Nephron (organoid): ENCODE measurements around the gene CGB3.
"Not testable (repeated sequence)": the region's sequence is repeated elsewhere in the genome, so short reads cannot be mapped to it uniquely, and the experiment has no call there.

Experiments used
- H3K27ac Mint-ChIP-seq, 3 experiments: 2 replicates each; pipeline ENCODE4 v1.8.0; 2020; ENCODE audit warnings: mixed read lengths in 3 of 3, mild to moderate bottlenecking in 2 of 3, moderate library complexity in 1 of 3
- H3K27me3 Mint-ChIP-seq: 2 replicates; pipeline ENCODE4 v1.8.0; 2021; ENCODE audit warnings: low read depth, mild to moderate bottlenecking, moderate library complexity, mixed read lengths
- H3K36me3 Mint-ChIP-seq: 2 replicates; pipeline ENCODE4 v1.8.0; 2020; ENCODE audit warnings: low read depth, mixed read lengths
- H3K4me1 Mint-ChIP-seq: 2 replicates; pipeline ENCODE4 v1.8.0; 2020; ENCODE audit warnings: mixed read lengths
- H3K4me3 Mint-ChIP-seq, 3 experiments: 2 replicates each; pipeline ENCODE4 v1.8.0; 2020; ENCODE audit warnings: mild to moderate bottlenecking in 3 of 3, mixed read lengths in 3 of 3, moderate library complexity in 2 of 3
- H3K9me3 Mint-ChIP-seq: 2 replicates; pipeline ENCODE4 v1.8.0; 2020; ENCODE audit warnings: mixed read lengths
- CTCF ChIP-seq, 3 experiments: fragments of 200-600 bp; sonication (generic); IDR thresholded peaks; one replicate each; pipeline ENCODE4 v1.5.0; 2021; ENCODE audit warnings: antibody characterized with exemption in 3 of 3; ENCODE audit not compliant: unreplicated experiment in 3 of 3

Gene CGB3

GRCh38 chr19:49059053-49059452, 34.9 kb upstream of the CGB3 start:
- Mint-ChIP-seq H3K27ac (no peak overlapping the region), H3K4me1 (peaks cover 16% of the 10 kb centered on the region), H3K36me3 (no peaks in the 10 kb centered on the region), H3K4me3 (peak overlapping the region; percentile 1 to 8 (median 3)), H3K9me3 (no peaks in the 10 kb centered on the region), H3K27me3 (peaks cover 69% of the 10 kb centered on the region)
- no peak for TF ChIP-seq CTCF (IDR thresholded peaks at IDR 0.05; ENCODE audit: unreplicated experiment in 3 of 3)

- Mint-ChIP-seq H3K4me3 (peak overlapping the region in 2 of 3 experiments; percentile 16 to 78), H3K9me3 (no peaks in the 10 kb centered on the region), H3K27me3 (peaks cover 74% of the 10 kb centered on the region), H3K27ac (no peak overlapping the region), H3K4me1 (peaks cover 16% of the 10 kb centered on the region), H3K36me3 (no peaks in the 10 kb centered on the region)
- TF ChIP-seq CTCF (IDR thresholded peaks at IDR 0.05; ENCODE audit: unreplicated experiment in 3 of 3), result no peak
These were observed 34.4 kb upstream of the CGB3 start for GRCh38 chr19:49058562-49058961.

- Mint-ChIP-seq H3K27me3 (peaks cover 75% of the 10 kb centered on the region), H3K4me1 (peaks cover 16% of the 10 kb centered on the region), H3K4me3 (peak within 1 kb of the TSS; percentile 76 to 78 (median 77)), H3K9me3 (no peaks in the 10 kb centered on the region), H3K27ac (no peak within 1 kb of the TSS), H3K36me3 (no peaks in the 10 kb centered on the region)
- TF ChIP-seq CTCF (IDR thresholded peaks at IDR 0.05; ENCODE audit: unreplicated experiment in 3 of 3), result no peak
These were observed 33.6 kb upstream of the CGB3 start, which contains the start of gene CGB7 for GRCh38 chr19:49057636-49058234. TSS of gene CGB7 (minus strand) at chr19:49057749. CDS start at chr19:49055375, 2,374 bp downstream.

- H3K27ac Mint-ChIP-seq, H3K9me3 Mint-ChIP-seq, H3K36me3 Mint-ChIP-seq: not testable (repeated sequence)
- Mint-ChIP-seq H3K27me3 (peaks cover 77% of the 10 kb centered on the region), H3K4me1 (peaks cover 16% of the 10 kb centered on the region), H3K4me3 (peak overlapping the region; percentile 76 to 78 (median 77))
These were observed 32.9 kb upstream of the CGB3 start for GRCh38 chr19:49056902-49057596.

GRCh38 chr19:49056101-49056901, 32.2 kb upstream of the CGB3 start:
- peak overlapping the region; percentile 76 to 78 (median 77) for H3K4me3 Mint-ChIP-seq
- no peaks in the 10 kb centered on the region for H3K9me3 Mint-ChIP-seq
- peak in 2 of 3 experiments; percentile 16 to 32 for TF ChIP-seq CTCF (IDR thresholded peaks at IDR 0.05; ENCODE audit: unreplicated experiment in 3 of 3)
- no peak overlapping the region for H3K27ac Mint-ChIP-seq
- H3K4me1 Mint-ChIP-seq, result peaks cover 16% of the 10 kb centered on the region
- H3K36me3 Mint-ChIP-seq, result no peaks in the 10 kb centered on the region
- H3K27me3 Mint-ChIP-seq, result peaks cover 71% of the 10 kb centered on the region

GRCh38 chr19:49050376-49051033, 26.4 kb upstream of the CGB3 start:
- not testable (repeated sequence) for H3K4me1 Mint-ChIP-seq, H3K9me3 Mint-ChIP-seq, H3K27ac Mint-ChIP-seq, H3K36me3 Mint-ChIP-seq, H3K4me3 Mint-ChIP-seq
- peaks cover 25% of the 10 kb centered on the region for H3K27me3 Mint-ChIP-seq

- not testable (repeated sequence) for H3K4me3 Mint-ChIP-seq, H3K36me3 Mint-ChIP-seq
These were observed 25.7 kb upstream of the CGB3 start for GRCh38 chr19:49049834-49050233.

GRCh38 chr19:49049011-49049410, 24.9 kb upstream of the CGB3 start, which contains the start of gene CGB8:
TSS of gene CGB8 (minus strand) at chr19:49049111. CDS start at chr19:49048739, 372 bp downstream.
- H3K27me3 Mint-ChIP-seq, result peaks cover 17% of the 10 kb centered on the region
- not testable (repeated sequence) for H3K27ac Mint-ChIP-seq, H3K36me3 Mint-ChIP-seq, H3K9me3 Mint-ChIP-seq, H3K4me1 Mint-ChIP-seq, H3K4me3 Mint-ChIP-seq

More at GRCh38 chr19:49049834-49050233, 25.7 kb upstream of the CGB3 start:
- H3K9me3 Mint-ChIP-seq, H3K4me1 Mint-ChIP-seq, H3K27ac Mint-ChIP-seq: not testable (repeated sequence)
- H3K27me3 Mint-ChIP-seq, result peaks cover 20% of the 10 kb centered on the region

GRCh38 chr19:49043548-49043947, 19.4 kb upstream of the CGB3 start, which contains the start of gene CGB5:
TSS of gene CGB5 (plus strand) at chr19:49043848. CDS start at chr19:49044210, 362 bp downstream.
- H3K27me3 Mint-ChIP-seq, H3K4me3 Mint-ChIP-seq, H3K36me3 Mint-ChIP-seq, H3K27ac Mint-ChIP-seq, H3K9me3 Mint-ChIP-seq, H3K4me1 Mint-ChIP-seq: not testable (repeated sequence)
